Fibroblast of villous mesenchyme (primary cell): Measurements from ENCODE around the gene PCOLCE2. TPM values are rescaled to one million over a fixed set of nuclear protein-coding genes. Genes with fewer than 3 reads are reported as not detected.
A peak's percentile ranks its signal among the peaks of the same experiment; 100 is the strongest.

Experiments used
- DNase-seq: peaks from one replicate; pipeline ENCODE4 v3.0.0-alpha.2; 2010; ENCODE audit warnings: low read depth
- H3K4me3 ChIP-seq: 2 replicates; pipeline ENCODE4 v1.5.1; 2011; ENCODE audit warnings: low read depth, mild to moderate bottlenecking, low read length
- total RNA-seq: library from RNA; depleted of rRNA; stranded (reverse); fragments of >200 nt; gene quantifications from 2 replicates; pipeline ENCODE4 v1.2.3, GENCODE V29; 2012
- TF ChIP-seq, protein P1 (sequence below): IDR thresholded peaks from 2 replicates; pipeline ENCODE4 v1.5.1; 2012; ENCODE audit warnings: low read depth, mild to moderate bottlenecking, low read length; ENCODE audit not compliant: insufficient read depth

PCOLCE2 gene
- total RNA-seq, 1 donor = under 0.01 TPM

DNA sequence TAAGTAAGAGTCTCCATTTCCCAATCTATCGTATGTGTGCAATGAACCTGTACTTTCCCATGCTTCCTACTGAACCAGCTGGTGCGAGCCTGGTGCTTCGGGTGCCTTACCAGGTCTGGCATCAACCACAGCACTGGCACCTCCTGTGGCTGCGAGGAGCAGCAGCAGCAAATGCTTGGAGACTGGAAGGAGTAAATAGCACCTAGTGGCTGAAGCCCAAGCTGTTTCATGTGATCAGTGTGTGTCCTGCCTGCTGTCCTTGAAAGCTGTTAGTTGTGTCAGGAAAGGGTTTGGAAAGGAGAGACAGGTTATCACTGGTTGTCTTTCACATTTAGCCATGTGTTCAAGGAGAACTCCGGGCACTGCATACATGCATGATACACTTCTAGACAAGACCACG is 31.8 kb downstream of the PCOLCE2 start:
- TF ChIP-seq, protein P1, sequence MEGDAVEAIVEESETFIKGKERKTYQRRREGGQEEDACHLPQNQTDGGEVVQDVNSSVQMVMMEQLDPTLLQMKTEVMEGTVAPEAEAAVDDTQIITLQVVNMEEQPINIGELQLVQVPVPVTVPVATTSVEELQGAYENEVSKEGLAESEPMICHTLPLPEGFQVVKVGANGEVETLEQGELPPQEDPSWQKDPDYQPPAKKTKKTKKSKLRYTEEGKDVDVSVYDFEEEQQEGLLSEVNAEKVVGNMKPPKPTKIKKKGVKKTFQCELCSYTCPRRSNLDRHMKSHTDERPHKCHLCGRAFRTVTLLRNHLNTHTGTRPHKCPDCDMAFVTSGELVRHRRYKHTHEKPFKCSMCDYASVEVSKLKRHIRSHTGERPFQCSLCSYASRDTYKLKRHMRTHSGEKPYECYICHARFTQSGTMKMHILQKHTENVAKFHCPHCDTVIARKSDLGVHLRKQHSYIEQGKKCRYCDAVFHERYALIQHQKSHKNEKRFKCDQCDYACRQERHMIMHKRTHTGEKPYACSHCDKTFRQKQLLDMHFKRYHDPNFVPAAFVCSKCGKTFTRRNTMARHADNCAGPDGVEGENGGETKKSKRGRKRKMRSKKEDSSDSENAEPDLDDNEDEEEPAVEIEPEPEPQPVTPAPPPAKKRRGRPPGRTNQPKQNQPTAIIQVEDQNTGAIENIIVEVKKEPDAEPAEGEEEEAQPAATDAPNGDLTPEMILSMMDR = peak; percentile 3
- DNase-seq = no peak

DNA sequence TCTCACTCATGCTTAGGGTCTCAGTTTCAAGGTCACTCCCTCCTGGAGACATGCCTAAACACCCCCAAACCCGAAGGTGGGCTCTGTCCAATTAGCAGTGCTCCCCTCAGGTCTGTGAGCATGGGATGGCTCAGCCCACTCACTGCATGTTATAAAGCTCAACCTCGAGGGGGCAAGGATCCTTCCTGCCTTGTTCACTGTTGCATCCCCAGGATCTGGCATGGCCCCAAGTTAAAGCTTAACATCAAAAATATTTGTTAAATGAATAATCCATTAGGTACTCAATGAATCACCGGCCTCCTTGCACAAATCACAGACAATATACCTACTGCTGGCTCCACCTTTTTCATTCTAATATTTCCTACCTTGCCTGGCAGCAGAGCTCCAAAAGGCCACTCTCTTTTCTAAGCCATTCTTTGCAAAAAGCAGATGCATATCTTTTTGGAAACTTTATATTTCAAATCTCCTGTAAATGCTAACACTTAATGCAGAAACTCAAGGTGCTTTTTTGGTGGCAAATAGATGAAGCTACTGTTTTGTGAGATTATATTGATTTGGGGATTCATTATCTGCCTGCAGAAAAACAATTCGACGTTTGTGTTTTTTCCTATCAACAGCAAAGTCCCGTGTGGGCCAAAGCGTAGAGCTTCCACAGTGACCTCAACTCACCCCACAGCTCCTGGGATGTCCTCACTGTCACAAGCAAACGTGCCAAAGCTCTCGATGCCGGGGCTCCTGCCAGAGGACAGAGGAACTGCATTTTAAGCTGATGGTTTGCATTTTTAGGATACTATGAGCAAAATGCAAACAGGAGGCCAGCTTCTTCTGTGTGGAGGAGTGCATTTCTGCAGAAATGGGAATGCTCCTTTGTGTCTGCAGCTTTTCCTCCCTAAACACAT is 35.4 kb downstream of the PCOLCE2 start:
- TF ChIP-seq, protein P1 = no peak
- H3K4me3 ChIP-seq = no peak overlapping the region
- no peak for DNase-seq

More for the DNA sequence above, 31.8 kb downstream of the PCOLCE2 start:
- no peak overlapping the region for H3K4me3 ChIP-seq

DNA sequence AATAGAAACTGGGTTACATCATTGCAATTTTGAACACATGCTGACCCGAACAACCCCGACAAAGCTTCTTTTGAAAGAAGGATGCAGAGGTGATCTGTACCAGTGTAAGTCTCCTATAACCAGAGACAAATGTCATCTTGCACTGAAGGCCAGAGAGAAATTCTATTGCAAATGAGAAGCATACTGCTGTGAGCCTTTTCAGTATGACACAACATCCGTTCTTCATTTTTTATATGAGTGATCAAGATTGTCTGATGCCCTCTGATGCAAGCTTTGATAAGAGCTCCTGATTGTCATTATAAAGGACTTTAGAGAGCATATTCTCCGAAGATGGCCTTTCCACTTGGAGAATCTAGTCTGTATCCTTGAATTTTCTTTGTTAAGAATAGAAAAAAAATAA is 36.9 kb downstream of the PCOLCE2 start:
- TF ChIP-seq, protein P1 = no peak
- DNase-seq = no peak

DNA sequence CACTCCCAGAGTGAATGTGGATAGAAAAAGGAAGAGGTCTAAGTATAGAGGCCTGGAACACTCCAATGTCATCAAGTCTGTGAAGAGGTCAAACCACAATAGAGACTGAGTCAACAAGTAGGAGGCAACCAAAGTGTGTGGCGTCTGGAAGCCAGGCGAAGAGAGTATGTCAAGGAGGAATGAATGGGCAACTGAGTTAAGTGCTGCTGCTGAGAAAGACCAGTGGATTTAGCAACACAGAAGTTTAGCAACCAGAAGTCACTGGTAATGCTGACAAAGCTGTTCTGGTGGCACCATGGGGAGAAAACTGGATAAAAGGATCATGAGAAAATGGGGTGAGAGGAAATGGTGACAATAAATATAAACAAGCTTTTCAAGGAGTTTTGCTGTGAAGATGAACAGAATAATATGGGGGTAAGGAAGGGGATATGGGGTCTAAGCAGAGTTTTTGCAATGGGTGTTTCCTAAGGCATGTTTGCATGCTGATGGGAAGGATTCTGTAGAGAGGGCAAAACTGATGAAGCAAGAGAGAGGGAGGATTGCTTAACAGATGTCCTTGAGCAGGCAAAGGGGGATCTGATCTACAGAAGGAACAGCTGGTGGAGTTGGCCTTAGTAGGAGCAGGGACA is 38.4 kb downstream of the PCOLCE2 start:
- no peak overlapping the region for H3K4me3 ChIP-seq
- TF ChIP-seq, protein P1 = no peak
- DNase-seq = peak; percentile 80

More for the DNA sequence above, 36.9 kb downstream of the PCOLCE2 start:
- no peak overlapping the region for H3K4me3 ChIP-seq

DNA sequence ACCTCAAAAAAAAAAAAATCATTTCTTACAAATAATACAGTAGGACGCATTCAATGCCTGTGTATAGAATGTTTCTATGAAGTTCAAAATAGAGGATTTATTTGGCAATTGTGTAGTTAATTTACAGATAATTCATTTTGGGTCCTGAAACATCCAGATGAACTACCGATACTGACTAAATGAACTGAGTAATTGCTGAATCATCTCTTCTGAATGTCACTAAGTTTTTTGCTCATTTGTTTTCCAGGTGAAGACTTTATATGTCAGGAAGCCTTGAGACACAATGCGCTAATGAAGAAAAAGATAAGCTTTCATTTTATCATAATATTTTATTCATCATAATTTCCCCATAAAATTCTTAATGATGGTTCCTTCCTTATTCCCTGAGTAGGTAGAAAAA is 39.7 kb downstream of the PCOLCE2 start:
- DNase-seq = no peak
- no peak overlapping the region for H3K4me3 ChIP-seq
- TF ChIP-seq, protein P1 = no peak

DNA sequence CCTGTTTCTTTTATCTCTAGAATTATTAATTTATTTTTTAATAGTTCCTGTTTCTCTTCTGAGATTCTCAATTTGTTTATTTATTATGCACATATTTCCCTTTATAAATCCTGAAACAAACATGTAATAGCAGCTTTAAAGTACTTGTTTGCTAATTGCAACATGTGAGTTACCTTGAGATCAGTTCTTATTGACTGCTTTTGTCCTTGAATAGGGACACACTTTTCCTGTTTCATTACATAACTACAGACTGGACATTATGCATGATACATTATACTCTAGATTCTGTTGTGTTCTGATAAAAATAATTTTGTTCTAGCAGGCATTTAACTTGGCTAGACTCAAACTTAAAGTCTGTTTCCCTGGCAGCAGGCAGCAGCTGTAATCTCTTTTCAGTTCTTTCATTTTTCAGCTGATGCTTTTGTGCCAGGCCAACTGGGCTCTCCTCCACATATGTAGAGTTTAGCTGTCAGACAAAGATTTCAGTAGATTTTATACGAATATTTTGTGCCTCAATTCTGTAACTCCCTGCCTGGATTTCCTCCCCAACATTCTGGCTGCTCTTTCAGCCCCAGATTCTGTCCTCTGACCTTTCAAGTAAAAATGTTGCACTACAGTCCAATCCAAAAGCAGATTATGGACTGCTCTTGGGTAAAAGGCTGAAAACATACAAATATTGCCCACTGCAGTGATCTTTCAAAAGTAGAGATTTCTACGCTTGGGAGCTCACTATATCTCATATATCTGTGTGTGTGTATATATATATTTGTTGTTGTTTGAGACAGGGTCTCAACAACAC is 41.9 kb downstream of the PCOLCE2 start:
- no peak for DNase-seq
- TF ChIP-seq, protein P1 = no peak
- H3K4me3 ChIP-seq = no peak overlapping the region
